MM.1S (cell line): Measurements from ENCODE around the gene COP1.

Source experiments
- DNase-seq: peaks from one replicate; pipeline ENCODE4 v3.0.0-alpha.2; 2015
- H2AFZ ChIP-seq: fragments of 300-600 bp; sonication (generic); 2 replicates; pipeline ENCODE4 v1.6.0; 2016; ENCODE audit warnings: antibody characterized with exemption, low read length
- H3F3A ChIP-seq: fragments of 300-600 bp; sonication (generic); 2 replicates; pipeline ENCODE4 v1.6.1; 2016; ENCODE audit warnings: mild to moderate bottlenecking, antibody characterized with exemption, low read length, moderate library complexity, mixed read lengths; ENCODE audit not compliant: insufficient read depth
- H3K27ac ChIP-seq: fragments of 300-600 bp; sonication (generic); 2 replicates; pipeline ENCODE4 v1.5.1; 2016; ENCODE audit warnings: mild to moderate bottlenecking, low read length
- H3K27me3 ChIP-seq: fragments of 300-600 bp; sonication (generic); replicated peaks from 2 replicates; pipeline ENCODE4 v1.6.0; 2016; ENCODE audit warnings: low read length; ENCODE audit not compliant: insufficient read depth
- H3K36me3 ChIP-seq: fragments of 300-600 bp; sonication (generic); replicated peaks from 2 replicates; pipeline ENCODE4 v1.6.1; 2016; ENCODE audit warnings: mild to moderate bottlenecking, low read length, mixed read lengths; ENCODE audit not compliant: insufficient read depth
- H3K4me1 ChIP-seq: fragments of 300-600 bp; sonication (generic); 2 replicates; pipeline ENCODE4 v1.6.1; 2016; ENCODE audit warnings: low read length, mixed read lengths
- H3K4me2 ChIP-seq: fragments of 300-600 bp; sonication (generic); 2 replicates; pipeline ENCODE4 v1.6.0; 2016; ENCODE audit warnings: low read depth, low read length
- H3K4me3 ChIP-seq: fragments of 300-600 bp; sonication (generic); 2 replicates; pipeline ENCODE4 v1.5.1; 2016; ENCODE audit warnings: low read length, mixed read lengths
- H3K79me2 ChIP-seq: fragments of 300-600 bp; sonication (generic); 2 replicates; pipeline ENCODE4 v1.6.1; 2016; ENCODE audit warnings: mixed run types, low read length, mixed read lengths
- H3K9ac ChIP-seq: fragments of 300-600 bp; sonication (generic); 2 replicates; pipeline ENCODE4 v1.6.1; 2016; ENCODE audit warnings: low read length, mixed read lengths
- H3K9me2 ChIP-seq: fragments of 300-600 bp; sonication (generic); replicated peaks from 2 replicates; pipeline ENCODE4 v1.6.1; 2016; ENCODE audit warnings: mild to moderate bottlenecking, low read length, mixed read lengths; ENCODE audit not compliant: insufficient read depth
- H3K9me3 ChIP-seq: fragments of 300-600 bp; sonication (generic); replicated peaks from 2 replicates; pipeline ENCODE4 v1.6.1; 2016; ENCODE audit warnings: mild to moderate bottlenecking, low read length, mixed read lengths; ENCODE audit not compliant: insufficient read depth
- H4K20me1 ChIP-seq: fragments of 300-600 bp; sonication (generic); 2 replicates; pipeline ENCODE4 v1.6.1; 2016; ENCODE audit warnings: mild to moderate bottlenecking, low read length, moderate library complexity, mixed read lengths; ENCODE audit not compliant: insufficient read depth
- EZH2 ChIP-seq: fragments of 300-600 bp; sonication (generic); optimal IDR thresholded peaks from 2 replicates; pipeline ENCODE3; 2017; ENCODE audit warnings: low read depth, mild to moderate bottlenecking, antibody characterized with exemption, low read length, mixed read lengths
- EZH2phosphoT487 ChIP-seq: fragments of 300-600 bp; sonication (generic); IDR thresholded peaks from 2 replicates; pipeline ENCODE4 v1.6.1; 2018; ENCODE audit warnings: antibody characterized with exemption, low read length
- TF ChIP-seq, protein P1 (sequence below): fragments of 300-600 bp; sonication (generic); IDR thresholded peaks from 2 replicates; pipeline ENCODE4 v1.5.1; 2016; ENCODE audit warnings: antibody characterized with exemption, low read length, mixed read lengths

Gene COP1

DNA sequence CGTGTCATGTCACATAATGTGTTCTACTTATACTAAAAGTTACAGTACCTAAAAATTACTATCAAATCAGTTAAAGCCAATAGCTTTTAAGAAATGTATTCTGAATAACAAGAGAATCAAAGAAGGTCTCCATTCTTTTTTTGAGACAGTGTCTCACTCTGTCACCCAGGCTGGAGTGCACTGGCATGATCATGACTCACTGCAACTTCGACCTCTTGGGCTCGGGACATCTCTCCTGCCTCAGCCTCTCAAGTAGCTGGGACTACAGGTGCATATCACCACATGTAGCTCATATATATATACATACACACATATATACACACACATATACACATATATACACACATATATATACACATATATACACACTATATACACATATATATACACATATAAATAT lies 20.1 kb downstream of the COP1 start:
- no peaks in the 10 kb centered on the region for H3K27me3 ChIP-seq
- H3K4me3 ChIP-seq: no peak overlapping the region
- H3K36me3 ChIP-seq: no peaks in the 10 kb centered on the region
- H3K9me2 ChIP-seq: no peaks in the 10 kb centered on the region
- TF ChIP-seq, protein P1, sequence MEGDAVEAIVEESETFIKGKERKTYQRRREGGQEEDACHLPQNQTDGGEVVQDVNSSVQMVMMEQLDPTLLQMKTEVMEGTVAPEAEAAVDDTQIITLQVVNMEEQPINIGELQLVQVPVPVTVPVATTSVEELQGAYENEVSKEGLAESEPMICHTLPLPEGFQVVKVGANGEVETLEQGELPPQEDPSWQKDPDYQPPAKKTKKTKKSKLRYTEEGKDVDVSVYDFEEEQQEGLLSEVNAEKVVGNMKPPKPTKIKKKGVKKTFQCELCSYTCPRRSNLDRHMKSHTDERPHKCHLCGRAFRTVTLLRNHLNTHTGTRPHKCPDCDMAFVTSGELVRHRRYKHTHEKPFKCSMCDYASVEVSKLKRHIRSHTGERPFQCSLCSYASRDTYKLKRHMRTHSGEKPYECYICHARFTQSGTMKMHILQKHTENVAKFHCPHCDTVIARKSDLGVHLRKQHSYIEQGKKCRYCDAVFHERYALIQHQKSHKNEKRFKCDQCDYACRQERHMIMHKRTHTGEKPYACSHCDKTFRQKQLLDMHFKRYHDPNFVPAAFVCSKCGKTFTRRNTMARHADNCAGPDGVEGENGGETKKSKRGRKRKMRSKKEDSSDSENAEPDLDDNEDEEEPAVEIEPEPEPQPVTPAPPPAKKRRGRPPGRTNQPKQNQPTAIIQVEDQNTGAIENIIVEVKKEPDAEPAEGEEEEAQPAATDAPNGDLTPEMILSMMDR: no peak
- TF ChIP-seq EZH2 (no peak), EZH2phosphoT487 (no peak)
- no peaks in the 10 kb centered on the region for H3K9me3 ChIP-seq
- peaks cover 41% of the 10 kb centered on the region for H4K20me1 ChIP-seq
- peaks cover 96% of the 10 kb centered on the region for H3K79me2 ChIP-seq
- H3K27ac ChIP-seq: no peak overlapping the region
- DNase-seq: no peak
- peaks cover 12% of the 10 kb centered on the region; the same call in 1 of the 2 replicates for H3K4me1 ChIP-seq
- no peak overlapping the region for H3K9ac ChIP-seq
- no peak overlapping the region for H3K4me2 ChIP-seq
- H3F3A ChIP-seq: peaks cover 4% of the 10 kb centered on the region; the same call in 1 of the 2 replicates
- no peak overlapping the region for H2AFZ ChIP-seq

DNA sequence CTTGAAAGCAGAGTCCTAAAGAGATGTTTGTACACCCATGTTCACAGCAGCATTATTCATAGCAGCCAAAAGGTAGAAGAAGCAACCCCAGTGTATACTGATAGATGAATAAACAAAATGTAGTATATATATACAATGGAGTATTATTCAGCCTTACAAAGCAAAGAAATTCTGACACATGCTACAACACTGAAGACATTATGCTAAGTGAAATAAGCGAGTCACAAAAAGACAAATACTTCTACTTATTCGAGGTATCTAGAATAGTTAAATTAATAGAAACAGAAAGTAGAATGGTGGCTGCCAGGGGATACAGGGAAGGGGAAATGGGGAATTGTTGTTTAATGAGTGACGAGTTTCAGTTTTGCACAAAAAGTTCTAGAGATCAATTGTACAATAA lies 23.5 kb downstream of the COP1 start:
- H3K27me3 ChIP-seq: no peaks in the 10 kb centered on the region
- peak overlapping the region; percentile 42; the same call in 1 of the 2 replicates for H3K4me2 ChIP-seq
- H3K9me3 ChIP-seq: no peaks in the 10 kb centered on the region
- peak; percentile 33 for DNase-seq
- no peak overlapping the region for H3K9ac ChIP-seq
- no peak overlapping the region for H3K27ac ChIP-seq
- 0 out of 2 replicates have a peak overlapping the region, but pooled peaks have one; percentile 2 for H3K4me3 ChIP-seq
- H4K20me1 ChIP-seq: peaks cover 22% of the 10 kb centered on the region
- H3K79me2 ChIP-seq: peaks cover 93% of the 10 kb centered on the region
- TF ChIP-seq EZH2 (no peak), EZH2phosphoT487 (no peak)
- TF ChIP-seq, protein P1: no peak
- no peak overlapping the region for H2AFZ ChIP-seq
- no peaks in the 10 kb centered on the region for H3K36me3 ChIP-seq
- H3K4me1 ChIP-seq: peaks cover 12% of the 10 kb centered on the region; the same call in 1 of the 2 replicates
- H3F3A ChIP-seq: peaks cover 4% of the 10 kb centered on the region; the same call in 1 of the 2 replicates
- H3K9me2 ChIP-seq: no peaks in the 10 kb centered on the region

GRCh38 chr1:176178316-176178715 lies 28.8 kb downstream of the COP1 start:
- no peak overlapping the region for H3K27ac ChIP-seq
- DNase-seq: no peak

More at GRCh38 chr1:176178316-176178715, 28.8 kb downstream of the COP1 start:
- H3K36me3 ChIP-seq: no peaks in the 10 kb centered on the region
- peaks cover 9% of the 10 kb centered on the region for H3K4me1 ChIP-seq
- no peak overlapping the region for H3K4me2 ChIP-seq
- no peaks in the 10 kb centered on the region for H4K20me1 ChIP-seq
- peaks cover 75% of the 10 kb centered on the region for H3K79me2 ChIP-seq
- H3K9me2 ChIP-seq: no peaks in the 10 kb centered on the region
- no peak overlapping the region for H3K9ac ChIP-seq
- H3K9me3 ChIP-seq: no peaks in the 10 kb centered on the region
- H2AFZ ChIP-seq: no peak overlapping the region
- no peaks in the 10 kb centered on the region for H3F3A ChIP-seq
- no peak overlapping the region for H3K4me3 ChIP-seq
- no peak for TF ChIP-seq EZH2phosphoT487
- TF ChIP-seq, protein P1: no peak
- TF ChIP-seq EZH2: no peak
- H3K27me3 ChIP-seq: no peaks in the 10 kb centered on the region
